GM21737 (cell line): Measurements from ENCODE around the gene SPINK8.
A peak's percentile ranks its signal among the peaks of the same experiment; 100 is the strongest.
"Not testable (repeated sequence)": the region's sequence is repeated elsewhere in the genome, so short reads cannot be mapped to it uniquely, and the experiment has no call there.

Source experiments
- ATAC-seq: cut with Tn5 transposase; IDR thresholded peaks from one replicate; pipeline ENCODE4 v1.9.1; 2021; ENCODE audit warnings: mild to moderate bottlenecking, moderate library complexity; ENCODE audit not compliant: unreplicated experiment

SPINK8 gene

DNA sequence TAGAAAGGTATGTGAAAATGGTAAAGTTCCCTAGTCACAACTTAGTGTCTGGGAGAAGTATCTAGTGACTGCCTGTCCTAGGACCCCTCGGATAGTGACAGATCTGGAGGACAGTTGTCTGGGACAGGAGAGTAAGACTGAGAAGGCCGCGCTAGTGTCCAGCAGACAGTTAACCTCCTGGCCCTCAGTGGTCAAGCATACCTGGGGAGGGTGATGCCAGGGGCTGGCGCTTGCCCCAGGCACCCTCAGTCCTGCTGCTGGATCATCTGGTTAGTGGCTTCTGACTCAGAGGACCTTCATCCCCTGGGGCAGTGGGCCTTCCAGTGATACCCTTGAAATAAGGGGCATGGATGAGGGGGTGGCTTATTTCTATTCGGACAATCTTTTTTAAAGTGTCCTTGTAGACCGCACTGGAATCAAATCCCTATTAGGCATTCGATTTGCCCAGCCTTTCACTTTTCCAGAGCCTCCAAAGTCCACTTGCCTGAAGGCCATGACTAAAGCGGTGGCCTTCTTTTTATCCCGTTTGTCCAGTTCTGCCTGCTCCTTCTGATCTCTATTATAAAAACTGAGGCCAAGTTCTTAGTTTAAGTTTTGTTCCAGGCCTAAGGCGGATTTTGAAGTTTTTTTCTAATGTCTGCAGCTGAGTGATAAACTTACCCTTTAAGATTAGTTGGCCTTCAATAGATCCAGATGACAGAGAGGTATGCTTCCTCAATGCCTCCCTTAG, 1.6 kb downstream of the SPINK8 start:
- ATAC-seq: not testable (repeated sequence)

DNA sequence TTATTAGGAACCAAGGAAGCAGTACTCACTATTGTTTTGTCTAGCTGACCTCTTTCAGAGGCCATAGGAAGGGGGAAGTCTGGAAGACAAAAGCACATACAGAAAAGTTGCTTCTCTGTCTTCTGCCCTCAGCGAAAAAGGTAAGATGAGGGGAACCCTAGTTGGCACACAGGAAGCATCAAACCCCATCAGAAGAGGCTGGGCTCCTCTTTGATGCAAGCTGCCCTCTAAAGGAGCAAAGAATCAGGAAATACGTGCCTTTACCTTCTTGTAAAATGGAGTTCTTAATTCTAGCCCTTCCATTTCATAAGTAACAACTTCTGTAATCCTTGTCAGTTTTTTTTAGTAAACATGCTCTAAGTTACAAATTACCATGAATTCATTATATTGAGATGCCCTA, 12.5 kb downstream of the SPINK8 start:
- ATAC-seq: no peak

DNA sequence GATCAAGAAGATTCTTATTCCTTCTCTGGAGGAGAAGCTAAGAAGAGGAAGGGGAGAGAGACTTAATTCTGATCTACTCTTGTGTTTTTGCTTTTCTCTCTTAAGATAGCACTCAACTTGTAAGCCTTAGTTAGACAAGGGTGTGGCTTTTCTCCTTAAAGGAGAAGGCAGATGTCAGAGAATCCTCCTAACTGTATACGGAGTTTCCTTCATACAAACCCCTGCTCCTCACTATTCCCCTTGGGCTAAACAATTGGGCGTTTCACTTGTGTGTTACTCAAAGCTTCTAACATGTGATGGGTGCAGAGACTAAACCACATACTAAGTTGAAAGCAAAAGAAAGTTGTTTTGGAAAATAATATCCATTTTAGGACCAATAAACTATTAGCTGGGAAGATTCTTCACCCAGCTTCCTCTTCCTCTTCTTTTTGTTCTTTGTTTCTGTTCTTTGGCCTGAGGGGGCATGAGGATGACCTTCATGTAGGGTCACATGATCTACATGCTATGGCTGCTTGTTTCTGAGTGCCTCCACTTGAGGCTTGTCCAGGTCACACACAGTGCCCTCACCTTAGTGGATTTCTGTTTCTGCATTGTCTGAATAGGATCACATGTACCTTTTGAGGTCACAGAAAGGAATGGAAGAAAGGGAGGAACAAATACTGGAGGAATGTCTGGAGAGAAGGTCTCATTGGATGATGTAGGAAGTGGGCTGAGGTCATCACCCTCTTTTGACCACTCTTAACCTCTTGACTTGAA, 14.6 kb downstream of the SPINK8 start:
- no peak for ATAC-seq

DNA sequence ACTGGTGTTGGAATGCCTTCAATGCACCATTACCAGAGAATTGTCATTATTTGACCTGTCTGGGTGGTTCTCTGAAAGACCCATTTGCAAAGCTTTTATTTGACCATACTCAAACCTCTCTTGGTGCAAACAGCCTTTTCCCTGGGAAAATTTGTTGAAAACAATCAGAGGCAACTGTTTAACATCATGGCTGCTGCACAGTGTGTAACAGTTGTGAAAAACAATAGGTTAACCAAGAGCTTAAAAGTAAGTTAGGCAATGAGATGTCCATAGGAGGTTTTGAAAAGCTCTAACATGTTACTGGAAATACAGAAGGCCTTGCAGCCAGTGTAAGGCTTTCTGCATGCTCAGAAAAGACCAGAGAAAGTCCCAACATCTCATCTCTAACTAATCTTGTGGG, 18.9 kb downstream of the SPINK8 start:
- no peak for ATAC-seq

DNA sequence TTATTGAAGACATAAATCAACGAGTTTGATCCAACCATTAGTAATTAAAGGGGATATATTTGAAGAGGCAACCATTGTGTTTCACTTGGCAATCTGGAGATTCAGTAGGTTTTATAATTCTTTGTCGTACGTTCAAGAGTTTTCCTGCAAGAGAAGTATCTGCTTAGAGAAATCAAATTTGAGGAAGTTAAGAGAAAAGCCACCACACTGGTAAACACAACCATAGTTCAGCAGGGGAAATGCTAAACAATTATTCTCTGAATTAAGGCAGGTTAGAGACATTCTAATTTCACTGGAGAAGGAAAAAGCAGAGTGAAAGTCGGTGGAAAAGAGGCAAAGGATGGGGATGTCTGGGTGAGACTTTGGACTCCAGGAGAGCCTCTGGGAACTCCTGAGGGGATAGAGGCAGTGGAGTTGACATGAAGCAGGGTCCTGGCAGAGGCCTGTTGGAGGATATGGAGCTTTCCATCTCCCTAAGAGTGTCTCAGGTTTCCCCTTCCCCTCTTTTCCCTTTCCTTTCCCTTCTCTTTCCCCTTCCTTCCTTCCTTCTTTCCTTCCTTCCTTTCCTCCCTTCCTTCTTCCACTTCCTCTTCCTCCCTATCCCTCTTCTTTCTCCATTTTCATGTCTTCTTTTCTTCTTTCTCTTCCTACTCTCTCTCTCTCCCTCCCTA, 26.5 kb downstream of the SPINK8 start:
- no peak for ATAC-seq

DNA sequence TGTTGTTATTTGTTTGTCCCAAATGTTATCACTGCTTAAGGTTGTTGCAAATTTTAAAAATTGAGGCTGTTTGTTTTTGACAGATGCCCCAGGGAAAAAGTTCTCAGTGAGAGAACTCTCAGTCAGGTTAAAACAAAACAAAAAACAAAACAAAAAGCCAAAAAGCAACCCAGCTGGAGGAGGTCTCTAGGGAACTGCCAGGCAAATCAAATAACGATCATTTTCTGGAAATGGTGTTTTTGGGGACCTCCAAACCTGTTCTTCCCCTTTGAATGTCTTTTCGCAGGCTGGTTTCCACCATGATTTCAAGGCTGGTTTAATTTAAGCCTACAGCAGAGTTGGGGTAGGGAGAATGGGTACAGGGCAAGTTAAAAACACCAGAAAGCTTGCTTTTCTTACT, 27.2 kb downstream of the SPINK8 start:
- no peak for ATAC-seq

DNA sequence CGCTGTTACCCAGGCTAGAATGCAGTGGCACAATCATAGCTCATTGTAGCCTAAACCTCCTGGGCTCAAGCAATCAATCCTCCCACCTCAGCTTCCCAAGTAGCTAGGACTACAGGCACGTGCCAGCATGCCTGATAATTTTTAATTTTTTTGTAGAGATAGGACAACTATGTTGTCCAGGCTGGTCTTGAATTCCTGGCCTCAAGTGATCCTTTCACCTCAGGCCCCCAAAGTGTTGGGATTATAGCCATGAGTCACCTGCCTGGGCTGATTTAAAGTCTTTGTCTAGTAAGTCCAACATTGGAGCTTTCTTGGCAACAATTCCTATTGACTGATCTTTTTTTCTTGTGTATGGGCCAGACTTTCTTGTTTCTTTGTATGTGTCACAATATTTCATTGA, 28.1 kb downstream of the SPINK8 start:
- ATAC-seq: no peak

DNA sequence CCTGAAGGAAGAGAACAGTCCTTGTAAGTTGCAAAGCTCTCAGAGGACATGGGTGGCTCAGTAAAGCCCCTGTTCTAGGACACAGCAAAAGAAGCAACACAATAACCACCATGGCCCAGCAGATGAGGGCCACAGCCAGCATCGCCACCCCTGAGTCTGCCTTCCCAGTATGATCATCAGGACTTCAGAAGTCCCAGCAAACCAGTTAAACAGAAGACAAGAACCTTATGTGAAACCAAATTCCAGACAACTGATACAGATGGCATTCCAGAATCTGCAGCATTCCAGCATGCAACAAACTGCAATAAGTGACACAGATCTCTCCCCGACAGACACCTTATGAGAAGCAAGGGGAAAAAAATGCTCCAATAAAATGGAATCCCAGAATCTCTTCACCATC, 30.4 kb downstream of the SPINK8 start:
- no peak for ATAC-seq

DNA sequence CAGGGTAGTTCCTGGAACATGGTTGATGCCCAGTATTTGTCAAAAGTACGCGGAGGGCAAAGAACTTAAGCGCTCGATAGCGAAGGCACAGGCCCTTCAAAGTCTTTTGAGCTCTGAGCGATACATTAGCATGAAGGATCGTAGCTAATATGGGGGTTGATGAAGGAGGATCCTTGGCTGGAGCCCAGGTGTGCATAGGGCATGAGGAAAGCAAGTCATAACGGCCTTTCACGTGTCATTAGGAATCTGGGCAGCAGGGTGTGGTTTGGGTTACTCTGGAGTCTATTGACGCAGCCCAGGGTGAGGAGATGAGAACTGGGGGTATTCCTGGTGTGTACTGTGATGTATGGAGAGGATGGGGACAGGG, 31.7 kb downstream of the SPINK8 start:
- ATAC-seq: no peak

DNA sequence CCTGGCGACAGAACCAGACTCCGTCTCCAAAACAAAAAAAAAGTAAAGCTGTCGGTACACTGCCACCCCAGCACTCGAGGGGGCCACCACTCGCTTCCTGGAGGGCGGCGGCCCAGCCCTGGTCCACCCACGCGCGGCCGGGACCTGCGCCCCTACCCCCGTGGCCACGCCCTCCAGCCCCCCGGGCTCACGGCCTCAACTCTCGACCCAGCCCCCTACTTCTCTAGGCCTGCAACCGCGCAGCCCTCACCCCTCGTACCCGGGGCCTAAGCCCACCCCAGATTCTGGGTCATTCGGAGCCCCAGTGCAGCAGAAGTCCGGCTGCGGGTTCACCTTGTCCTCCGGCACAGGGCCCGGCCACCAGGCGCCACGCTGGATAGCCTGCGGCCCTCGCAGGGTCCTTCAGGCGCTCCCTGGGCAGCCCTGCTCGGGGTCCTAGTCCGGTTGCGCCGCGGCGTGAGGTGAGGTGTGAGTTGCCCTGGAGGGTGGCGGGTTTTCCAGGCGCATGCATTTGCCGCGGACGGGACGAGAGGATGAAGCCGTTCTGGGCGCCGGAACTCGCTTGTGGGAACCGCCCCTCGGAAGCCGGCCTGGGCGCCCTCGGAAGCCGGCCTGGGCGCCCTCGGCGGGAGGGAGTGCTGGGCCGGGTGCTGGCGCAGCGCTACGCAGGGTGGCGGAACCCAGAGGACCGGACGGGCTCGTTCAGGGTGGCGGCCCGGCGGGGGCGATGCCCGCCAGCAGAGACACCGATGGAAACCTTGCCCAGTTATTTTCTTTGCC, 32.3 kb downstream of the SPINK8 start, which contains the start of gene NME6:
TSS of gene NME6 (minus strand) at position 348 of the 780 bp plus-strand sequence.
- peak; percentile 78 for ATAC-seq

DNA sequence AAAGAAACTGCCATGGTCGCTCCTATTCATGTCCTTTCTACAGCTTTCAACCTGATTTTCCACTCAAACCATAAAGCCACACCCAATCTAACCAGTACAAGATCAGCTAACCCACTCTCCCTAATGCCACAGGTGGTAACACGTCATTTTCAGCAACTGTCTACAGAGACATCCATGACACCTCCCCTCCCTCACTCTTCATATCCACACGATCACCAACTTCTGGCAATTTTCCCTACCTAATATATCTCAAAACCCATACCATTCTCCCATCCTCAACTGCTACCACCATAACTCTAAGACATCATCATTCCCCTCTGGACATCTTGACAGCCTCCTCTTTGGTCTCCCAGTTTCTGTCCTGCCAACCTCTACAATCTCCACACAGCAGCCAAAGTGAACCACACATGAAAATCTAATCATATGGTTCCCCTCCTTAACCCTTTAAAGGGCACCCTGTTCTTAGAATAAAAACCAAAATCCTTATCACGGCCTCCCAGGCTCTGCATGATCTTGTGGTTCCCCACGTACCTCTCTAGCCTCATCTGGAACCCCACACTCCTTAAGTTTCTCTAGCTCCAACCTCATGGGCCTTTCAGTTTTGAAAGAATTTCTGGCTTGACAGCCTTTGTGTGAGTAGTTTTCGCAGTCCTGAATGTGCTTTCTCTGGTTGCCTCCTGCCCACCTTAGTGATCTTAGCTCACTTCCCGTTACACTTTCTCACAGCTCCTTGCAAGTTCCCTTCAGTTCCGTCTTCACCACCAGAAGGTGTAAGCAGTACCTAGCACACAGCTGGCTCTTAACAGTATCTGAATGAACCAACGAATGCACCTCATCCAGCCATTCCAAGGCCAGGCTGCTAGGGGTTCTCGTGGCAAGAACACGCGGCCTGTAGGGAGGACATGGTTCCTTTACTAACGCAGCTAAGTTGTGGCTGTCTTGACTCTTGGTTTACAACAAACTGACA, 33.4 kb downstream of the SPINK8 start:
- ATAC-seq: peak; percentile 39

DNA sequence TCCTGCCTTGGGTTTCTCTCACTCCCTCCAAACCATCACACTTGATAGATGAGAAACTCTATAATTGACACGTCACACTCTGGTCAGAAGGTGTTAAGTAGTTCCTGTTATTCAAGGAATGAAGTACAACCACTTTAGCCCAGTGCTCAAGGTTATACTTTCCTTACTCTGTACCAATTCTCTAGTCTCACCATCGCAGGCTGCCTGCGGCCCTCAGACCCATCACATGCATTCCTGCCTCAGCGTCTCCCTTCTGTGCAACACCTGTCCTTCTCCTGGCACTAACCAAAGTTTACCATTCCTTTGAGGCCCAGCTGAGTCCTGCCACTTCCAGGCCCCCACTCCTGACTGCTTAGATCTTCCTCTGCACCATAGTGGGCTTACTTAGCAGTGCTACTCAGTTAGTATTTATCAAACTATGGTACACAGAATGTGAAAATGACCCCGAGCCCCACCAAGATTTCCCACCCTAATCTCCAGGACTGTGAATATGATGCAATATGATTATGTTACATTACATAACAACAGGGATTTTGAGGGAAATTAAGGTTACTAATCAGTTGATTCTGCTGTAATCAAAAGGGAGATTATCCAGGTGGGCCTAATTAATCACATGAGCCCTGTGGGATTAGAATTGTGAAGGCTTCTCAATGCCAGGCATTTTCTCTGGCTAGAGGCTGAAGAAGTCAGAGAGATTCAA, 36.2 kb downstream of the SPINK8 start:
- ATAC-seq: no peak

DNA sequence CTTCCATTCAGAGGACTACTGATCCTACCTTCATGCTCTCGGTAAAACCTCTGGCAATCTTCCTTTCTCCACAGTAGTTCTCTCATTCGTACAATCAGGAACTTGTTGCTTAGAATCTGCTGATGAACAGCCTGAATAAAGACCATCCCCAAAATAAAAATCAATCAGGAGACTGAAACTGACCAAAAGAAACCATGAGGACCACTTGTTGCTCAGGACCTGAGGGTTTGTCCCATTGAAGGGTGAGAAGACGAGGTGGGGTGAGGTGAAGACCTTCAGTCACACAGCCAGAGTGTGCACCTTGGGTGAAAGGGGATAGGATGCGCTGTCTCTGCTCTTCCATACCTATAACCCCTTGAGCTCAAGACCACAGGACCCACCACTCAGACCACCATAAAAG, 36.8 kb downstream of the SPINK8 start:
- ATAC-seq: no peak

DNA sequence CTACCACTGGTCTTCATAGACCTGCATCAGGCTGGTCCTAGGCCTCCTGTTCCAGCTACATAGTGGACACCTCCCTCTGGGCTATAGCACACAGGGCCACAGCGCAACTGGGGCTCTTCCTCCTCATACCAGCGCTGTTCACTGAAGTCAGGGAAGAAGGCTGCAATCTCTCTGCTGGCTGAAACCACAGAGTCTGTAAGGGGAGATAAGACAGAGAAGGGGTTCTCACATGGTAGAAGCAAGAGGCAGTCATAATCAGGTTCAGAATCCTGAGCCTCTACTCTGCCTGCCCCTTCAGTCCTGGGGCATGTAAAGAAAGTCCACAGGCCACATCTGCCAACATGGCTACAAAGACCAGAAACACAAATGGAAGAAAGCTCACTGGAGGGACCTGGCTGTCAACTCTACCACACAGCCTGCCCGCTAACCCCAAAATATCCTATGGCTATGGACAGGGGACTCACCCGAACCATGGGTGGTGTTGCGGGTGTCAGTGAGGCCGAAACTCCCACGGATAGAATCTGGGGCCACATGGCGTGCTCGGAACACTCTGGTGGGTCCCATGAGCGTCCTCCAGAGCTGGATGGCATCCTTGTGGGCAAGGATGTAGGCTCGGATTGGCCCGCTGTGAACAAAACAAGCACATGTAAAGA, 38.7 kb downstream of the SPINK8 start:
- no peak for ATAC-seq

DNA sequence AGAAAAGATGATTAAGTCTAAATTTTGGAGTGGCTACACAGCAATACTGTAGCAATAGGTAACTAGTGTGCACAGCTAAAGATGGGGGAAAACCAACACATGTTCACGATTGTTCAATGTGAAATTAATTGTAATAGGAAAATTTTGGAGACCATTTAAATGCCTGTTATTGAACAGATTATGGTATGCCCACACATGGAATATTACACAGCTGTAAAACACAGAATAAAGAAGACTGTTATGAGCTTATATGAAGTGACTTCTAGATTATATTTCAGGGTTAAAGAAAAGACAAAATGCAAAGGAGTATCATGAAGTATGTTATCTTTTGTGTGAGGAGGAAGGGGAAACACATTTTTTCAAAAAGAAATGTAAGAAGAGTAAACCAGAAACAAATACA, 43.8 kb downstream of the SPINK8 start:
- ATAC-seq: no peak

DNA sequence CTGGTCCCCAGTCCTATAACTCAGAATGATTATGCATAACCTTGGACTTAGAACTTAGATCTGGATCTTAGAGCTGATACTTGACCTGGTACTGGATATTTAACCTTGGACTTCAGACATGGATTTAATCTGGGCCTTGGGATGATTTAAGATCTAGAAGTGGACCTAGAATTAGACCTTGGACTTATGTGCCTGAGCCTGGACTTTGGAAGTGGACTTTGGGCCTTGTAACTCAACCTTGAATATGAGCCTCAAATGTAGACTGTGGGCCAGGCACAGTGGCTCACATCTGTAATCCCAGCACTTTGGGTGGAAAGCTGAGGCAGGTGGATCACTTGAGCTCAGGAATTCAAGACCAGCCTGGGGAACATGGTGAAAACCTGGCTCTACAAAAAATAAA, 46.4 kb downstream of the SPINK8 start:
- ATAC-seq: no peak

DNA sequence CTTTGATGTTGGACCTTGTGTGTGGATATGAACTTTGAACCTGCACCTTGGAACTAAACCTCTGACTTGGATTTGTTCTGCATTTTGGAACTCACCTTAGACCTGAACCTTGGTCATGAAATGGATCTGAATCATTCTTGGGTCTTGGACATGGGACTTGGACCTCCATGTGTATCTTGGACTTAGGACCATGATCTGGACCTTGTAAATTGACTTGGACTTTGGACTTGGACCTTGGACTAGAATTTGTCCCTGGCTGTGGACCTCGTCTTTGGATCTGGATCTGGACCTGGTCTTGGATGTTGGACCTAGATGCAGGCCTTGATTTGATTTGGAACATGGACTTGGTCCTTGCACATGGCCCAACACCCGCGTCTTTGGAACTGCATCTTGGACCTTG, 47.2 kb downstream of the SPINK8 start:
- ATAC-seq: no peak

DNA sequence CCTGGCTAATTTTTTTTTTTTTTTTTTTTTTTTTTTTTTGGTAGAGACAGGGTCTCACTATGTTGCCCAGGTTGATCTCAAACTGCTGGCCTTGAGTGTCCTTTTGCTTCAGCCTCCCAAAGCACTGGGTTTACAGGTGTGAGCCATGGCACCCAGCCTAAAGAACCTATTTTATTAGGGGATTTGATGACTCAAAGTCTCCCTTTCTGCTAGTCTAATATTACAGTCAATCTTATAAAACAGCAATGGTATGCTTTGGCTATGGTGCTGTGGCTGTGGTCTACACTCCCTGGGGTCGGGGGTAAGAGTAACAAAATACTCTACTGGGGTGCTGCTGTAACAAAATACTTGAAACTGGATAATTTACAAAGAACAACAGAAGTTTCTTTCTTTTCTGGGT, 47.8 kb downstream of the SPINK8 start:
- no peak for ATAC-seq

DNA sequence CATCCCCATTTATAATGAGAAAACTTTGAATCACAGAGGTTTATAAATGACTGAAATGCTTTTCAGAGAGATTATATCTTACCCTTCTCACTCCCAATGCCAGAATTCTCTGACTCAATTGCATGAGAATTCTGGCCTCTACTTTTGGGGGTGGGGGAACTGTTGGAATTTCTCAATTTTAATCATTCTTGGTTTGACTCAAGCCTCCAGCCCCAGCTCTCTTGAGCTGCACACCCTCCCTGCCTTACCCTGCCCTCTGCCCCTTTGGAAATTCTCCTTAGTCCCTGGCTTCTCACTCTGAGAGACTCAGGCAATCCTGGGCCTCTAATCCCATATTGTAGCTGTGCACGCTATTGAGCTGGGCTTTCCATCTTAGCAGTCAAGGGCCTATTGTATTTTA, 48.3 kb downstream of the SPINK8 start:
- no peak for ATAC-seq
